Endometrium (tissue), 2 donors: ENCODE results near the gene CBX1.

Source experiments
- FAIRE-seq: peaks from 2 replicates; lab custom pipeline; 2012; peaks lifted over from hg19 to GRCh38; lab: Jason Lieb, UNC
- donor health status: control.
- donor health status: control.

Gene CBX1

DNA sequence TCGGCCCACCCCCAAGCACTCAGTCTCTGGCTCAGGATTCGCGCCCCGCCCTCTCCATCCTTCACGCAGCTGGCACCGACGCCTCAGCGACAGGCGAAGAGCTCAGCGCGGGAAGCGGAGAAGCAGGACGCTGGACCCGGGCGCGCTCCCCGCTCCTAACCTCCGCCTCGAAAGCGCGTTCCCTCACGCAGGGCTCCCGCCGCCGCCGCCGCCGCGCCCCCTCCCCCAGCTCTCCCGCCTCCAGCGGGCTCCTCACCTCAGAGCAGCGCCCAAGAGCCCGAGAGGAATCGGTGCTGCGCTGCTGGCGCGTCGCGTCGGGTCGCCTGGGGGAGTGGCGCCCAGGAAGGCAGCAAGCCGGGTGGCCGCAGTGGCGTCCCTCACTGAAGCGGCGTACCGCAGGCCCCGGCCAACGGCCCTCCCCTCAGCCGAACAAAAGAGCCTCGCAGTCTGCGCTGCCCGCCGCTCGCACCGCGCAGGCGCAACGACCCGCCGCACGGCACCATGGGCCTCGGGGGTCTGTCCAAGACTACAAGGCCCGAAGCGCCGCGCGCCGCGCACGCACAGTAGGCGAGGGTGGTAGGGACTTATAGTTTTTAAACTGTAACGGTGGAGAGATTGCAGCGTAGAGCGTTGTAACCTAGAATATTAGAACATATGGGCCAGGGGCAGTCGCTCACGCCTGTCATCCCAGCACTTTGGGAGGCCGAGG, at the start of gene CBX1:
Gene CBX1, minus strand, starts transcription at position 467 of the 709 bp plus-strand sequence. CDS start 24,474 bp downstream, outside the sequence.
- no peak for FAIRE-seq

DNA sequence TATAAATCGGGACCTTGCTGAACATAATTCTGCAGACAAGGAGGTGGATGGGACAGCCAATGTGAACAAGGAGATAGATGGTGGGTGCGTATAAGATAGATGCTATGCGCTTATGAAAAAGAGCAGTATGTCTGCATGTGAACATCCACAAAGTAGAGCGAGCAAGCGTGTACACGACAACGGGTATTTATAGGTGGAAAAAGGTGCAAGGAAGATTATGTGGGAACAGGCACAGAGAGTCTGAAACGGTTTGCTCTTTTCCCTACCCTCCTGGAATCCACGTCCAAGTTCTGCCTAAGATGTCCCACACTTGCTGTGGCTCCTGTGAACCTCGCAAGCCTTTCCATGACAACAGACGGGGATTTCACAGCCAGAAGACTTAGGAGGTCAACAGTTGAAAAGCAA, 49.3 kb upstream of the CBX1 start:
- FAIRE-seq = no peak

DNA sequence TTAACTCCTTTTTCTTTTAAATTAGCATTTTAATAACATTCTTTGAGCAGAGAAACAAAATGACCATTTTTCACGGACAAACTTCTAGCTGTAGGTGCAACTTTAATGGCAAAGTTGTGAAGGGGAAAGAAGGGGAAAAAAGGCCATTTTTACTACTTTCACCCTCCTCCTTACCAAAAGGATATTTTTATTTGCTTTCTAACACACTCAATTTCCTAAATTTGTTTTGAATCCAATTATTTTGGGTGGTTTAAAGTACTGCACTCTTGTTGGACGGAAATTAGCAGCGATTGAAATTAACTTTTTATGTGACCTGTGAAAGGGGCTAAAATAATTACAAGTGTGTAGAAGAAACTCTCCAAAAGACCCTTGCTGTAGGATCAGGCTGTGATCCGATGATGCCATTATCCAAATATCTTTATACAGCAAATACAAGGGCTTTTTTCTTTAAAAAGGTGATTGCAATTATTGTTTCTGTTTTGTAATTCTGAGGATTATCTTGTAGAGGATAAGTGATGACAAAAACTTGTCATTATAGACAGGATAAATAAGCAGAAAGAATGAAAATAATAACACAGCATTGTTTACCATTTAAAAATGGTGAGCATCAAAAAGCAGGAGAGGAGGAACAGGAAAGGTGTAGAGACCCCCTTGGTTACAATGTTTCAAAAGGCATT, 48.6 kb upstream of the CBX1 start:
- FAIRE-seq = no peak

DNA sequence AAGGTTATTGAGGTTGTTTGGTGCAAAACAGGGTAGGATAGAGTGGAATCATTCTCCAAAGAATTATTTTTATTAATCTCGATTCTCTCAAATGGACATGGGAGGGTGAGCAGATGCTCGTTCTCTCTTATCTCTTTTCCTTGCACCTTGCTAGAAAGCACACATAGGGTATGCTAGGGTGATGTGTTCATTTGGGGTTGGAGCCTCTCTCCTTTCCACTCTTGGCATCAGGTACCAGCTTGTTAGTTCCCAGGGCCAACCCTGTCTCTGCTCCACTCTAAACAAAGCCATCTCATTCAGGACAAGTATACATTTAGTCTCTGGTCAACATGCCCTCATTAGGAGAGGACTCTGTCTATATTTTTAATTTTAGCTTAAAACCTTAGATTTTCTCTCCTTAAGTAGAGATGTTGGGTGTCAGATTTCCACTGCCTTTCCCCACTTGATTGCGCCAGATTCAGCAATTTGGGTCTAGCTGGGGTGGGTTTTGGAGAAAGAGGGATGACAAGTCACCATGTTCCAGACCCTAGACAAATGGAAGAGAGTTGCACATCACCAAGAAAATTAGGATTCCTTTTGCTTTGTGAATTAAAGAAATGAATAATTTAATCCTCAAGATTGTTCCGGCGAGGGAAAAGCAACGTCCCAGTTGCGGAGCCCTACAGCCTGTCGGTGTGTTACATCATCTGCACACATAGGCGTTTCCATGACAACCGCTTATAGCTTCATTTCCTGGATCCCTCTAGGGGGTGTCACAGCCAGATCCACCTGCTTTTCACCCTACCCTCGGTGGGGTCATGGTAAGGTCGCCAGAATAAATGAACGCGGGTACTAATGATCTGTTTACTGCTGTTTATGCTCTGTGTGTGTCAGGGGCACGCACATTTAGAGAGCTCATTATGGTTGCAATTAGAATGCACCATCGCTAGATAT, 47.8 kb upstream of the CBX1 start:
- no peak for FAIRE-seq

DNA sequence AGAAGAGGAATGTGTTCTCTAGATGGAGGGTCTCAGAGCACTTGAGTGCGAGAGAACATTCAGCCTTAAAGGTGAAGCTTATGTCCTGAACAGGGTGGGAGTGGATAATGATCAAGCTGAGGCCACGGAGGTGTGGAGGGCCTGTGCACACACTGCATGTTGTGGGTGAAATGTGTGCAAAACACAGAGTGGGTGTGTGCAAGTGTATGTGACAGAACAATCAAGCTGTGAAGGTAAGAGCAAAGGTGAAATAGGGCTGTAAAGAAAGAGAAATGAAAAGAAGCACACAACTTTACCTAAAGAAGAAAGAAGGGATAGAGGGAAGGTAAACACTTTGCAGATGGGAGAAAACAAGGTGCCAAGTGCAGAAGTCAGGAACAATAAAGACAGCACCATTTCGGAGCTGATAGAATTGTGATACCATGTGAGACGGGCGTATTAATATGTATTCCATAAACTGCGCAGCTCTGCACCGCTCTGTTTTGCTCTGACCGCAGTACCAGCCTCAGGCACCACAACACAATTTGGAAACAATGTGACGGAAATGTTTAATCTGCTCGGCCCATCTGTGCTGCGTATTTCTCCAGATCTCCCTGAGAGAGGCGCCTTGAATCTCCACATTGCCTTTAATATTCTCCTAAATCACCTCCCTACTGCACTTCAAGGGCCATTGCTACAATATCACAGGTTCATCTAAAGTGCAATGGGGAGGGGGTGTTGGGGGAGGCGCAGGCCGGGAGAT, 46.9 kb upstream of the CBX1 start:
- FAIRE-seq = no peak

DNA sequence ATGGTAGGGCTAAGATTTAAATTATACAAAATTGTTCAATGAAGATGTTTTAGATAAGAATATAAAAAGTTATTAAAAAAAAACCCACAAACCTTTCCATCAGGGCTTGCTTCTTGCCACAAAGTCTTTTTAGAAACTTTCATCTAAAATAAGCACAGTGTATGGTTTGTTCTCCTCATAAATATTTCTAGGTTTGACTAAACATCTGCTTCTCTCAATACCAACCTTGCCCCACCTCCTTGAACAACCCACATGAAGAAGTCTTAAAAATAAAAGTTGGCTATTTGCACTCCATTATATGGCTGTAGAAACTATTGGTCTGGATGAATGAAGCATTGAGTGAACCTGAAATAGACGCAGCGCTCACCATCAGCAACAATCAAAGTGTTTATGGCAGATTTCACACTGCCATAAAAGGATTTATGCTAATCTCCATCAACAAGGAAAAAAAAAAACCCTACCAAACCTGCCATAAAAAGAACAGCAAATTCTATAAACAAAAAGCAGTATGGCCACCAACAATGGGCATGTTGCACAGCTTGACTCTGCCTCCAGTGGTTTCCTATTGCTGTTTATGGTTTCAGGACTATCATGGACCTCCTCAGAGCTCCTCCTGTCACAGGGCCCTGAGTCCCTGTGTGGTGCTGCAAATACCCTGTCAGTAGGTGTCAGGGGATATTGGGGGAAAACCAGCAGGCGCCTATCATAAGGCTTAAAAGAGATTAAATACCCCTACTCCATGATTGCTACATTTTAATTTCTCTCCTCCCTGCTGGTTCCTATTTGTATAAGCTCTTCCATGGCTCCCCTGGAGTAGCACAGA, 43.9 kb upstream of the CBX1 start:
- FAIRE-seq = no peak

DNA sequence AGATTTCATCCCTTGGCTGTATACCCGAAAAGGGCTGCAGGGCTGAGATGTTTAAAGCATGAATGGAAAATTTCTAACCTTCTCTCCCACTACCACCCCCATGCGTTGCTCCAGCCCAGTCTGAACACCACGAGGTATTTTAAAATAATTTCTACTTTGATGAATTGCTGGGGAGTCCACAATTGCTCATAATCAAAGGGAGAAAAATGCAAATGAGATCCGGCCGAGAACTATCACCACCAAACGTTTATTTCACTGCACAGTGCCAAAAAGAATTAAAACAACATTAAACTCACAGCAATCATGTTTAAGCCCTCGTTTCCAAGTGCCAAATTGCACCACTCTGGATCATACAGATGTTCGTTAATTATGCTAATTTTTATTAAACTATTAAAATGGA, 43.0 kb upstream of the CBX1 start:
- no peak for FAIRE-seq

DNA sequence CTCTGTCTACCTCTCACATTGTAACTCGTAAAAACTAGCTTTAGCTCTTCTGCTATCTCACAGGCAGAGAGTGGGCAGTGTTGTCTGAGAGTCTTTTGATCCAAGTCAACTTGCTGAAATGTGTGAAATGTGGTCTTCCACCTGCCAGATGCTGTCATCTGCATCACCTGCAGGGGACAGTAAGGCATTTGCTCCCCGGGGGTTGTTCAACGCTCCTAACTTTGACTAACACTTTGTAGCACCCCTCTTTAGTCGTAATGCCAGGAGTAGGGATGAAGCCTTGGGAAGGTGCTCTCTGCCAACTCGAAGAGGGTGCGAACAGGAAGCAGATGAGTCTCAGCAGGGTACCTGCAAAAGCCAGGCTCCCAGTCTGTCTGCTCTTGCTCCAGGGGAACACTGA, 42.4 kb upstream of the CBX1 start:
- no peak for FAIRE-seq

DNA sequence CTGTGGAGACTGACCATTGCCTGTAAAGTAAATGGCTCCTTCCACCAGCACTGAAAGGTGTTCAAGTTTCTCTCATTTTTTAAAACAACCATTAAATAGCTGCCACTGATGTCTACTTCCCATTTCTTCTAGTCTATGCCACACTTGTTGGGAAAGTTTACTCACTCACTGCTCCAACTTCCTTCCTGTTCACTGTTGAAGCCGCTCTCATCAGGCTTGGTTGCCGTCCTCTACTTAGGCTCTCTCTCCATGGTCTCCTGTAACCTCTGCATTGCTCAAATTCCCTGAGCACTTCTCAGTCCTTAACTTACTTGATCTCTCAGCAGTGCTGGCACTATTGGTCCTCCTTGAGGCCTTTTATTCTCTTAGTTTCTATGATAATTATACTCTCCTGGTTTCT, 38.7 kb upstream of the CBX1 start:
- FAIRE-seq = no peak

DNA sequence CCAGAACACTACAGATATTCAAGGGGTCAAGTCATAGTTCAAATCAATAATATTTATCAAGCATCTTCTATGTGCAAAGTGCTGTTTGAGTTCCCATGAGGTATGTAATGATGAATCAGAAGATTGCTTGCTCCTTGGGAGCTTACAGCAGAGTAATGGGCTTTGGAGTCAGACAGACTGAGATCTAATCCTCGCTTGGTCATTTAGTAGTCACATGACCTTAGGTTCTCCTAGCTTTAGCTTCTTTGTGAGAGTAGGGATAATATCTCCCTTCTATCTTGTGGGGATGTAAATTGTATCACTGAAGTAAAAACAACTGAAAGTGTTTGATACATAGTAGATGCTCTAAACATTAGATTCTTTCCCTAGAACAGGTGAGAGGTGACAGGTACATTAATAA, 36.4 kb upstream of the CBX1 start:
- FAIRE-seq = no peak

DNA sequence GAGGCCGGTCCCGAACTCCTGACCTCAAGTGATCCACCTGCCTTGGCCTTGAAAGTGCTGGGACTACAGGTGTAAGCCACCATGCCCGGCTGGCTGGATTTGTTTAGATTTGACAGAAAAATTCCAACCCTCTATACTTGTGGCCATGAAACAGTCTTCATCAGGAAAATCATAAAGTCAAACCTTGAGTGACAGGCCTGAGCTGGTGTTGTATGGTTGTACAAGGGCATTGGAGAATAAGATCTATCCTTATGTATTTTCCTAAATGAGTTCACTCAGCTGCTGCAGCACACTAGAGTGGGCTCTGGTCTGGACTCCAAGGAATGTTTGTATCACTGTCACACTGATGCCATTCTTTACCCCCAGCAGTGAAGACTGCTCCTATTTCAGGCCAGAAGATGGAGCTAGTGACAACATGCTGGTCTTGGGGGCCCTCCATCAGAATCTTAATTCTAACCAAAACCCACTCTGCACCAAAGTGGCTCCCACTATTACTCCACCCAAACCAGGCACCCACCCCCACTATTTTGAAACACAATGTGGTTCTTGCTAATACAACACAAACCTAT, 33.7 kb upstream of the CBX1 start:
- FAIRE-seq = no peak

DNA sequence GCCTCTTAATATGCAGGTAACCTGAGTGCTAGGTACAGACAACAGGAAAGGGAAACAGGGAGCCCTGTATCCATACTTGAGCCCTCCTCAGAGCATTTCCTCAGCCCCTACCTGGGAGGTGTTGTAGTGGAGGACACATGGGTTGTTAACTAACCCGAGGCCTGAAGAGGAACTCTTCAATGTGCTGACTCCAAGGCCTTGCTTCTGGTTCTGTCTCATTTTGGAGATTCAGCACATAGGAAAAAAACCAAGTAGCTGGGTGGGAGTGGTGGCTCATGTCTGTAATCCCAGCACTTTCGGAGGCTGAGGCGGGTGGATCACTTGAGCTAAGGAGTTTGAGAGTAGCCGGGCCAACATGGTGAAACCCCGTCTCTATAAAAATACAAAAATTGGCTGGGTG, 31.1 kb upstream of the CBX1 start:
- FAIRE-seq = no peak

DNA sequence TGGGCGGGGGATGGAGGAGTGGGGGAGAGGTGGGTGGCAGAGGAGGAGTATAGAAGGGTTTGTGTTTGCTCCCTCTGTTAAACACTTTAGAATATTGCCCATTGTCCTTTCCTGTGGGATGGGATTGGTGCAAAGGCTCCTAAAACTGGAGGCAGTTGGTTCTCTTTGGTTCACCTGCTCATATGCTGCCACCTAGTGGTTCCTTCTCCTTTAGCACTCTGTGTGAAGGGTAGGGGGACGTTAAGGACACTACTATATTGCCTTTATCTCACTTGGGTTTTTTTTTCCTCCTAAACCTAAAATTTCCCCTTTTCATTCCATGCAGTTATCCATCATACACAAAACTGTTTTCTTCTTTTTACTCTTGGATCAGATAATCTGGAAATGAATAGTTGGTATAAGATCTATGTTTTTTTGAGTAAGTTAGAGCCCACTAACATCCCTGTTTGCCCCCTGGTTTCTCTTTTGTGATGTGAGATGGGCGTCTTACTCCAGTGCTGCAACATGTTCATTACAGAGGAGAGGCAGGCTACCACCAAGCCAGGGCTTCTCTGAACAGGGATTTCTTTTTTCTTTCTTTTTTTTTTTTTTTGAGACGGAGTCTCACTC, 30.0 kb upstream of the CBX1 start:
- no peak for FAIRE-seq

DNA sequence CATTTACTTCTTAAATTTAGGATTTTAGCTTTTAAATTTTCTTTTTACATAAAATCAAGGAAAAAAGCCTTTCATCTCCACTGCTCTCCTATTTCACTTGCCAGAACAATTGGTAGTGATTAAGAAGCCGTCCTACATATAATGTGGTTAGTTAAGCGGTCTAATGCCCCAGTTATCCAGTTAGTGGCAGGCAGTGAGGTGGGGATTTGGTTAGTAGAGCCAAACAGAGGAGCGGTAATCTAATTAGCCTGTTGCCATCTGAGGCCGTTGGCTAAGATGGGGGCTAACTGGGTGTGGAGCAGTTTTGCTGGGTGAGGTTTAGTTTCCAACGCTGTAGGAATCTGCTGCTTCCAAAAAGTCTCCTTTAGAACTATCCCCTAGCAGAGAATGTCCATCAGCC, 28.7 kb upstream of the CBX1 start:
- no peak for FAIRE-seq

DNA sequence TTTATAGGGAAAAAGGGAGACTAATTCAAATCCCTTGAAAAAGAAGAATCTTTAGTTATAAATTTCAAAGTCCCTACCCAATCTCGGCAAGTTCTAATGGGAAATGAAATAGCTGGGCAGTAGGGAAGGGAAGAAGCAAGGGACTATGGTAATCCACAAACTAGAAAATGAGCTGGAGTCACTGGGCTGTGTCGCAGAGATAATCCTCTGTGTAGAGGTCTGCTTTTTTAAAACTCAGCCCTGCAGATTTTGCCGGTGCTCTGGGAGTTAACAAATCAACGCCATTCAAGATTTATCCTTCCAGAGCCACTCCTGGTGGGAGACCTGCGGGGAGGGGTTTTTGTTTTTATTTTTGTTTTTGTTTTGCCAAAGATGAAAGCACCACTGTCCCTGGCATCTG, 27.1 kb upstream of the CBX1 start:
- FAIRE-seq = no peak

DNA sequence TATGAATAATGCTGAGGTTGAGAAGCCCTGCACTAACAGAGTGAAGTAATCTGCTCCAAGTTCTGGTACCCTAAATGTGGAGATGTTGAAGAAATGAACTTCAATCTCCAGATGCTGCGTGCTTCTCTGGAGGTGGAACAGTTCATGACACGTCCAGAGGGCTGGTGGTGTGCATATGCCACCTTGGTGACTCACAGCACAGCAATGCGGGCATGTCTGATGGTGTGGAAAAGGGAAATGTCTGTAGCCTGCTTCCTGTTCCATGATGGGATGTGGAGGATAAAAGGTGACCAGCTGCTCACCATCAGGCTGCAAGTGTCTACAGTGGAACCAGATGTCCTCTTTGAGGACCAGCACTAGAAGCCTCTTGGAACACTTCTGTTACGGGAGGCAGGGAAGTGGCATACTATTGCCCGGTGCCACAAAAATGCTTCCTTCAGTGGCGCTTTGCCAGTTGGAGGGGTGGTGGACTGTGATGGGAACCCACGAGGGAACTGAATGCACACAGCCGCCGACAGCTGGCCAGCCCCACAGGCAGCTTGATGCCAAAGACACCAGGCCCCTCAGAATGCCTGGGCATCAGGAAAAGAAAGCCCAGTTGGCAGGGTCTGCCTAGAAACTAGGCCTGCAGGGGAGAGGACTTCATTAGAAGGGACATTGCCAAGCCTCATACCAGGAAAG, 26.2 kb upstream of the CBX1 start:
- no peak for FAIRE-seq

DNA sequence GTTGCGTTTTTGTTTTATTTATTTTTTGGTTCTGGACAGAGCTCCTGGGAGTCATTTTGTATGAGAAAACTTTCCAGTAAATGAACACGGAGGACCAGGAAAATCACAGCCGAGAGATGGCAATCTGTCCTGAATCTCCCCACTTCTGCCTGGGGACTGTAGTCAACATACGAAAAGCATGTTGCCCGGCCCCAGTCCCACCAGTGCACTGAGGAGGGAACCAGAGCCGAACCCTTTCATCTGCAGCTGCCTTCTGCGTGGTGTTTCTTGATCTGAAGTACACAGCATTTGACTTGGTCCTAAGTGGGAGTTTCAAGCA, 25.2 kb upstream of the CBX1 start:
- FAIRE-seq = no peak

DNA sequence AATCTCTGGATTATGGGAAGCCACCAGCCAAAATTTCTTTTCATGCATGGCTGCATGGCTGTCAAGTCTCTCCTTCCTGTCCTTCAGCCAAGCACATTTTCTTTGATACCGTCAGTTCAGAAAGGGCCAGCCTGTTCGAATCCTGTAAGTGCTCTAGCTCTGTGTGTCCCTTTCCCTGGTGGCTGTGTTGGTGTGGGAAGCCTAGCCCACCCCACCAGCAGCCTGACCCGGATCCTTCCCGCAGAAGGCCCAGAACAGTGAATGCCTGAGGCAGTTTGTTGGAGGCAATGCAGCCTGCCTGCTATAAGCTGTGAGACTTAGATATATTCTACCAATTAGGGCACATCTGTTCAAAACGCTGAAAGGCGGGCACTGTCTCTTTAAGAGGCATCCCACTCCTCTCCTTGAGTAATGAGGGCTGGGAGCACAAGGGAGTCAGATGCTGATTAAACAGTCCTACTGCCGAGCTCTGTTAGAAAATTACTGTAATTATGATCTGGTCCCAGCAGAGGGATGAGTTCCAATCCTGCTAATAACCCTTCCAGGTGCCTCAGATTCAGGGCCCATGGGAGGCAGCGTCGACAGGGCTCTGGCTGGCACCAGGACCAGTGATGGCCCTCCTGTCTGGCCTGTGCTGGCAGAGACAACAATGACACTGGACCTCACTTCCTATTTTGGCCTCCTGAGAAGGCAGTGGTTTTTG, 24.7 kb upstream of the CBX1 start:
- no peak for FAIRE-seq

DNA sequence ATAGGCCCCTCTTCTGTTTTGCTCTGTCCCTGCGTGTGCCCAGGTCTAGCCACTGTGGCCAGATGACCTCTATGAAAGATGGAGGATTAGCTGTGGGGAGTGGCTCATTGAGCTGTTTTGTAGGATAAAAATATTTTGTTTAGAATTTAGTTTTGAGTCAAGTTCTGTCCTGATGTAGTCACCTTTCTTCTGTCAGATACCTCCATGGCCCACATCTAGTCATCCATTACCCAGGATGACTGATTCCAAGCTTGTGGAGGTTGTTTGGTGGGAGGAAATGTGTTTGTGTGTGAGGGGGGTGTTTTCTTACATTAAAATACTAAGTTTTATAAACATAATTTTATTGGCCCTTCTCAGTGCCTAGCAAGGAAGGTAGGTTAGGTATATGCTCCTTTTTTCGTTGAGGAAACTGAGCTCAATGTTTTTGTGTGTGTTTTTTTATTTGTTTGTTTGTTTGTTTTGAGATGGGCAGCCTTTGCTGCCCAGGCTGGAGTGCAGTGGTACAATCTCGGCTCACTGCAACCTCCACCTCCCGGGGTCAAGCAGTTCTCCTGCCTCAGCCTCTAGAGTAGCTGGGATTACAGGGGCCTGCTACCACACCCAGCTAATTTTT, 22.6 kb upstream of the CBX1 start:
- FAIRE-seq = no peak
